PC-9 (cell line): ENCODE data around the gene PIK3CG.

ENCODE experiments used
- CTCF ChIP-seq: fragments of 200-600 bp; sonication (generic); conservative IDR thresholded peaks from 2 replicates; pipeline ENCODE4 v1.6.1; 2017; ENCODE audit warnings: mixed run types, antibody characterized with exemption, mild to moderate bottlenecking, moderate library complexity
- EZH2 ChIP-seq: fragments of 200-600 bp; sonication (generic); IDR thresholded peaks from 2 replicates; pipeline ENCODE4 v1.8.0; 2017; ENCODE audit warnings: antibody characterized with exemption, low read depth

- TF ChIP-seq CTCF (no peak), EZH2 (no peak)
Measured at GRCh38 chr7:106869954-106870353, 4.9 kb downstream of the PIK3CG start.
